OCI-LY1 (cell line): ENCODE measurements around the gene DNASE1L2.
A peak's percentile ranks its signal among the peaks of the same experiment; 100 is the strongest.

Experiments used
- H2AFZ ChIP-seq: fragments of 200-600 bp; sonication (generic), shearing (Covaris generic); 2 replicates; pipeline ENCODE4 v1.6.0; 2014; ENCODE audit warnings: antibody characterized with exemption, mild to moderate bottlenecking, low read length
- H3F3A ChIP-seq: fragments of 200-600 bp; sonication (generic), shearing (Covaris generic); 2 replicates; pipeline ENCODE4 v1.6.0; 2014; ENCODE audit warnings: mild to moderate bottlenecking, antibody characterized with exemption, low read length, moderate library complexity; ENCODE audit not compliant: insufficient read depth
- H3K27ac ChIP-seq: fragments of 200-600 bp; sonication (generic); 2 replicates; pipeline ENCODE4 v1.5.1; 2014; ENCODE audit warnings: low read length, mixed run types, mild to moderate bottlenecking, low read depth; ENCODE audit not compliant: poor library complexity, severe bottlenecking
- H3K27me3 ChIP-seq: fragments of 200-600 bp; sonication (generic); 2 replicates; pipeline ENCODE4 v1.6.0; 2014; ENCODE audit warnings: antibody characterized with exemption, mild to moderate bottlenecking, low read length, moderate library complexity; ENCODE audit not compliant: insufficient read depth
- H3K36me3 ChIP-seq: fragments of 200-600 bp; sonication (generic); 2 replicates; pipeline ENCODE4 v1.6.1; 2014; ENCODE audit warnings: mild to moderate bottlenecking, antibody characterized with exemption, low read length, moderate library complexity, mixed read lengths; ENCODE audit not compliant: insufficient read depth
- H3K4me1 ChIP-seq: fragments of 200-600 bp; sonication (generic); 2 replicates; pipeline ENCODE4 v1.5.1; 2014; ENCODE audit warnings: mild to moderate bottlenecking, low read length, moderate library complexity; ENCODE audit not compliant: insufficient read depth, severe bottlenecking
- H3K4me2 ChIP-seq: fragments of 200-600 bp; sonication (generic), shearing (Covaris generic); 2 replicates; pipeline ENCODE4 v1.6.1; 2014; ENCODE audit warnings: low read length
- H3K4me3 ChIP-seq: fragments of 200-600 bp; sonication (generic); 2 replicates; pipeline ENCODE4 v1.5.1; 2014; ENCODE audit warnings: low read length, low read depth, mild to moderate bottlenecking, mixed read lengths; ENCODE audit not compliant: poor library complexity, severe bottlenecking
- H3K79me2 ChIP-seq: fragments of 200-600 bp; shearing (Covaris generic); 2 replicates; pipeline ENCODE4 v1.6.1; 2016; ENCODE audit warnings: mixed run types, low read length, mixed read lengths; ENCODE audit not compliant: insufficient read depth
- H3K9ac ChIP-seq: fragments of 200-600 bp; sonication (generic), shearing (Covaris generic); 2 replicates; pipeline ENCODE4 v1.6.1; 2014; ENCODE audit warnings: mild to moderate bottlenecking, low read length, mixed read lengths
- H3K9me2 ChIP-seq: fragments of 200-600 bp; sonication (generic), shearing (Covaris generic); 2 replicates; pipeline ENCODE4 v1.6.1; 2014; ENCODE audit warnings: low read depth, mild to moderate bottlenecking, low read length, mixed read lengths
- H3K9me3 ChIP-seq: fragments of 200-600 bp; shearing (Covaris generic); 2 replicates; pipeline ENCODE4 v1.6.1; 2014; ENCODE audit warnings: low read length, mixed read lengths
- H4K20me1 ChIP-seq: fragments of 200-600 bp; sonication (generic), shearing (Covaris generic); 2 replicates; pipeline ENCODE4 v1.6.0; 2016; ENCODE audit warnings: mild to moderate bottlenecking, low read length; ENCODE audit not compliant: insufficient read depth
- CTCF ChIP-seq: fragments of 200-600 bp; sonication (generic), shearing (Covaris generic); IDR thresholded peaks from 2 replicates; pipeline ENCODE4 v1.5.1; 2017; ENCODE audit warnings: mild to moderate bottlenecking, antibody characterized with exemption, low read length, moderate library complexity, mixed read lengths
- EZH2 ChIP-seq: fragments of 200-600 bp; sonication (generic), shearing (Covaris generic); IDR thresholded peaks from 2 replicates; pipeline ENCODE4 v1.8.0; 2017; ENCODE audit warnings: borderline replicate concordance, mixed run types, mild to moderate bottlenecking, antibody characterized with exemption, low read length, moderate library complexity, mixed read lengths

Gene DNASE1L2

GRCh38 chr16:2233872-2234812 is 2.1 kb upstream of the DNASE1L2 start:
- TF ChIP-seq CTCF, result no peak
- TF ChIP-seq EZH2, result no peak
- H3K9me3 ChIP-seq, result no peaks in the 10 kb centered on the region
- no peaks in the 10 kb centered on the region for H4K20me1 ChIP-seq

GRCh38 chr16:2234813-2235170 is 1.5 kb upstream of the DNASE1L2 start:
- no peak for TF ChIP-seq CTCF
- TF ChIP-seq EZH2, result no peak
- Histone ChIP-seq H2AFZ (no peak overlapping the region), H3K27me3 (no peaks in the 10 kb centered on the region), H3K9me3 (no peaks in the 10 kb centered on the region), H3F3A (0 out of 2 replicates have a peak, but pooled peaks cover 3% of the 10 kb centered on the region), H3K4me1 (no peaks in the 10 kb centered on the region), H3K9ac (no peak overlapping the region), H4K20me1 (no peaks in the 10 kb centered on the region), H3K27ac (peak overlapping the region; percentile 66), H3K4me2 (no peak overlapping the region), H3K36me3 (peaks cover 88% of the 10 kb centered on the region), H3K9me2 (no peaks in the 10 kb centered on the region), H3K79me2 (no peaks in the 10 kb centered on the region), H3K4me3 (no peak overlapping the region)

More at GRCh38 chr16:2233872-2234812, 2.1 kb upstream of the DNASE1L2 start:
- Histone ChIP-seq H3K4me1 (no peaks in the 10 kb centered on the region), H2AFZ (no peak overlapping the region), H3K9me2 (no peaks in the 10 kb centered on the region), H3K27me3 (no peaks in the 10 kb centered on the region), H3K4me2 (no peak overlapping the region), H3K36me3 (peaks cover 88% of the 10 kb centered on the region), H3F3A (0 out of 2 replicates have a peak, but pooled peaks cover 3% of the 10 kb centered on the region), H3K79me2 (no peaks in the 10 kb centered on the region), H3K9ac (no peak overlapping the region), H3K27ac (peak overlapping the region; percentile 66), H3K4me3 (no peak overlapping the region)

GRCh38 chr16:2235234-2235651 is 1.0 kb upstream of the DNASE1L2 start:
- Histone ChIP-seq H3K27ac (no peak overlapping the region), H3K9ac (no peak overlapping the region), H2AFZ (no peak overlapping the region), H3K9me2 (no peaks in the 10 kb centered on the region), H3F3A (0 out of 2 replicates have a peak, but pooled peaks cover 3% of the 10 kb centered on the region), H3K79me2 (no peaks in the 10 kb centered on the region), H3K27me3 (no peaks in the 10 kb centered on the region), H3K36me3 (peaks cover 86% of the 10 kb centered on the region), H3K4me2 (no peak overlapping the region), H4K20me1 (no peaks in the 10 kb centered on the region), H3K4me3 (no peak overlapping the region), H3K4me1 (no peaks in the 10 kb centered on the region), H3K9me3 (no peaks in the 10 kb centered on the region)
- no peak for TF ChIP-seq CTCF
- TF ChIP-seq EZH2, result no peak
